Measurements from ENCODE around the gene SND1. TPM values are rescaled to one million over a fixed set of nuclear protein-coding genes. Genes with fewer than 3 reads are reported as not detected.
"Not testable (repeated sequence)": the region's sequence is repeated elsewhere in the genome, so short reads cannot be mapped to it uniquely, and the experiment has no call there.

SND1 gene
- polyA plus RNA-seq, 3 donors = 46.5 to 97.3 (median 79.8) TPM

DNA sequence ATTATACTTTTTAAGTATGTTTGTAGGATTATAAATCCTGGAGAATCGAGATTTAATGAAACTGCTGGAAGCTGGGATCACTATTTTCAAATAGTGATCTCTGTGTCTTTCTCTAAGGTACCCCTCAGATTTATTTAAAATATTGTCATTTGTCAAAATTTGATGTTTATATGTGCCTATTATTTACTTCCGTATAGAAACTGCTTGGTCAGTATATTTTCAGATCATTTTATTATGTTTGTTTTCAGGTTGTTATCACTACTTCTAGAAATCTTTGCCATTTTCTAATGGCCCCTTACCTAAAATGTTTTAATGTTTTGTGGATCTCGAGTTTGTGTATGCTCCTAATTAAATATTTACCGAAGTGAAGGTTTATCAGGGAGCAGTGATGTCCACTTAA is 183.7 kb downstream of the SND1 start:
- peaks cover 9 to 15% of the 10 kb centered on the region in 2 donors for H3K9me3 ChIP-seq (replicated peaks in 1 of 2; ENCODE audit: control insufficient read depth in 1 of 2, insufficient read depth in 1 of 2, low read length in 2 of 2)
- H3K27me3 Mint-ChIP-seq (ENCODE audit: low read depth in 3 of 3) = no peaks in the 10 kb centered on the region
- peak overlapping the region in 1 of 2 donors; percentile 63 for H3K27ac ChIP-seq (ENCODE audit: low read depth in 1 of 2, low read length in 2 of 2)
- DNase-seq = no peak
- peaks cover 8 to 19% of the 10 kb centered on the region in 2 donors for H3K36me3 Mint-ChIP-seq
- H3K4me3 Mint-ChIP-seq = no peak overlapping the region
- peaks cover 8% of the 10 kb centered on the region for H4K20me1 ChIP-seq (ENCODE audit: insufficient read depth, low read length)
- no CpG with 5 or more reads among the region's 4 CpGs for WGBS (ENCODE audit: insufficient coverage)
- TF ChIP-seq, protein P1, sequence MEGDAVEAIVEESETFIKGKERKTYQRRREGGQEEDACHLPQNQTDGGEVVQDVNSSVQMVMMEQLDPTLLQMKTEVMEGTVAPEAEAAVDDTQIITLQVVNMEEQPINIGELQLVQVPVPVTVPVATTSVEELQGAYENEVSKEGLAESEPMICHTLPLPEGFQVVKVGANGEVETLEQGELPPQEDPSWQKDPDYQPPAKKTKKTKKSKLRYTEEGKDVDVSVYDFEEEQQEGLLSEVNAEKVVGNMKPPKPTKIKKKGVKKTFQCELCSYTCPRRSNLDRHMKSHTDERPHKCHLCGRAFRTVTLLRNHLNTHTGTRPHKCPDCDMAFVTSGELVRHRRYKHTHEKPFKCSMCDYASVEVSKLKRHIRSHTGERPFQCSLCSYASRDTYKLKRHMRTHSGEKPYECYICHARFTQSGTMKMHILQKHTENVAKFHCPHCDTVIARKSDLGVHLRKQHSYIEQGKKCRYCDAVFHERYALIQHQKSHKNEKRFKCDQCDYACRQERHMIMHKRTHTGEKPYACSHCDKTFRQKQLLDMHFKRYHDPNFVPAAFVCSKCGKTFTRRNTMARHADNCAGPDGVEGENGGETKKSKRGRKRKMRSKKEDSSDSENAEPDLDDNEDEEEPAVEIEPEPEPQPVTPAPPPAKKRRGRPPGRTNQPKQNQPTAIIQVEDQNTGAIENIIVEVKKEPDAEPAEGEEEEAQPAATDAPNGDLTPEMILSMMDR (IDR thresholded peaks at IDR 0.05) = no peak
- H2AFZ ChIP-seq (ENCODE audit: insufficient read depth, low read depth, low read length, poor library complexity, severe bottlenecking) = no peak overlapping the region
- H3K27ac Mint-ChIP-seq = peak overlapping the region in 2 of 7 donors; percentile 20 to 32
- no peak overlapping the region for H3K4me2 ChIP-seq (replicated peaks; ENCODE audit: extremely low read depth, low read length, poor library complexity, severe bottlenecking)
- no peaks in the 10 kb centered on the region for H3K27me3 ChIP-seq (ENCODE audit: control insufficient read depth in 2 of 2, insufficient read depth in 2 of 2, low read length in 2 of 2)
- peaks cover 26 to 34% of the 10 kb centered on the region in 2 donors for H3K4me1 ChIP-seq (ENCODE audit: control insufficient read depth in 1 of 2, insufficient read depth in 2 of 2, low read length in 2 of 2)
- peaks cover 51% of the 10 kb centered on the region for H3K4me1 Mint-ChIP-seq
- intact Hi-C loops (cut with micrococcal nuclease) = no loop called here
- no peak overlapping the region for H3K4me3 ChIP-seq (replicated peaks in 1 of 3; ENCODE audit: low read depth in 2 of 3, low read length in 3 of 3)
- peaks cover 68% of the 10 kb centered on the region for H3K79me2 ChIP-seq (ENCODE audit: insufficient read depth, low read length)
- peaks cover 0 to 10% of the 10 kb centered on the region in 2 donors for H3K36me3 ChIP-seq (replicated peaks in 1 of 2; ENCODE audit: control insufficient read depth in 1 of 2, insufficient read depth in 2 of 2, low read length in 2 of 2)
- H3K9ac ChIP-seq (ENCODE audit: insufficient read depth, low read length, poor library complexity, severe bottlenecking) = no peak overlapping the region
- peaks cover 8 to 20% (median 15%) of the 10 kb centered on the region in 7 donors for H3K9me3 Mint-ChIP-seq

DNA sequence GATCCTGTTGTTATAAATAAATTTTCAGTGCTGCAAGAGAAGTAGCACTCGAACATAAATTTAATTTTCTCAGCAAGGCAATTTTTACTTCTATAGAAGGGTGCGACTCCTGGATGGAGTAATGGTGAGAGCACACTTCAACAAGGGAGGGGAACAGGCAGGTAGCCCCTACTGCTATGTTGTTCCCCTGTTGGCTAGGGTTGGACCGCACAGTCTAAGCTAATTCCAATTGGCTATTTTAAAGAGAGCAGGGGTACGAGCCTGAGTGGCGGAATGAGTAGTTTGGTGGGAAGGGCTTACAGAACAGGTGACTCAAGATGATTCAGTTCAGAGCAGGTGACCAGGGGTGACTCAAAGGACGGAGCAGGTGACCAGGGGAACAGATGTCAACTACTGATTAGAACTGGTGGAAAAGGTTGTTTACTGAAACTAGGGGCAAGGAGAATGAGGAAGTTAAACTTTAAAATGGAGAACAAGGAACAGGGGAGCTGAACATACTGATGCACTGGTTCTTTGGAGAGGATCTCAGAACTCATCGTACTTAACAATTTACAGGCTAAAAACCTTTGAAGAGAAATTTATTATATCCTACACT is 185.9 kb downstream of the SND1 start:
- Histone ChIP-seq H3K36me3 (replicated peaks in 1 of 2; ENCODE audit: control insufficient read depth in 1 of 2, insufficient read depth in 2 of 2, low read length in 2 of 2) (peaks cover 0 to 18% of the 10 kb centered on the region in 2 donors), H3K4me1 (ENCODE audit: control insufficient read depth in 1 of 2, insufficient read depth in 2 of 2, low read length in 2 of 2) (peaks cover 26 to 29% of the 10 kb centered on the region in 2 donors), H3K9me3 (replicated peaks in 1 of 2; ENCODE audit: control insufficient read depth in 1 of 2, insufficient read depth in 1 of 2, low read length in 2 of 2) (peaks cover 9 to 15% of the 10 kb centered on the region in 2 donors), H3K79me2 (ENCODE audit: insufficient read depth, low read length) (peaks cover 53% of the 10 kb centered on the region)
- Mint-ChIP-seq H3K9me3 (peaks cover 8 to 20% (median 15%) of the 10 kb centered on the region in 7 donors), H3K4me1 (peaks cover 37% of the 10 kb centered on the region), H3K27ac (peak overlapping the region in 3 of 7 donors; percentile 16 to 83 (median 82)), H3K36me3 (peaks cover 17 to 20% of the 10 kb centered on the region in 2 donors)
- H3K4me3 ChIP-seq (replicated peaks in 1 of 3; ENCODE audit: low read depth in 2 of 3, low read length in 3 of 3); H3K27me3 Mint-ChIP-seq (ENCODE audit: low read depth in 3 of 3); H3K27ac ChIP-seq (ENCODE audit: low read depth in 1 of 2, low read length in 2 of 2); H3K4me2 ChIP-seq (replicated peaks; ENCODE audit: extremely low read depth, low read length, poor library complexity, severe bottlenecking); intact Hi-C loops (cut with micrococcal nuclease); H2AFZ ChIP-seq (ENCODE audit: insufficient read depth, low read depth, low read length, poor library complexity, severe bottlenecking); H3K9ac ChIP-seq (ENCODE audit: insufficient read depth, low read length, poor library complexity, severe bottlenecking); H4K20me1 ChIP-seq (ENCODE audit: insufficient read depth, low read length); H3K27me3 ChIP-seq (ENCODE audit: control insufficient read depth in 2 of 2, insufficient read depth in 2 of 2, low read length in 2 of 2); H3K4me3 Mint-ChIP-seq: not testable (repeated sequence)
- 70% methylated on average over 4 of the region's 7 CpGs for WGBS (ENCODE audit: insufficient coverage)
- DNase-seq = peak in 1 of 3 donors; percentile 18

All from CD14-positive monocyte (primary cell).